ENCODE results near the gene NDUFB11. TPM values are rescaled to one million over a fixed set of nuclear protein-coding genes. Genes with fewer than 3 reads are reported as not detected.

The NDUFB11 gene
- total RNA-seq, 1 donor from 2014 or later, result 53.1 TPM

- Mint-ChIP-seq H3K27me3 (ENCODE audit: insufficient read depth, low read depth) (peaks cover 2% of the 10 kb centered on the region), H3K9me3 (peaks cover 4% of the 10 kb centered on the region), H3K27ac (no peak overlapping the region), H3K4me1 (peaks cover 9% of the 10 kb centered on the region), H3K4me3 (no peak overlapping the region), H3K36me3 (no peaks in the 10 kb centered on the region)
- no peak overlapping the region for H3K4me2 ChIP-seq
- H4K20me1 ChIP-seq (ENCODE audit: low read depth), result no peaks in the 10 kb centered on the region
- no peak for TF ChIP-seq EZH2phosphoT487 (IDR thresholded peaks at IDR 0.05)
- no peak for TF ChIP-seq EZH2 (IDR thresholded peaks at IDR 0.05)
- peak; percentile 60 for TF ChIP-seq CTCF (IDR thresholded peaks at IDR 0.05)
- no peaks in the 10 kb centered on the region for H3K9me3 ChIP-seq (ENCODE audit: low read depth)
- H3K79me2 ChIP-seq (ENCODE audit: low read depth), result no peaks in the 10 kb centered on the region
- H3K36me3 ChIP-seq, result no peaks in the 10 kb centered on the region
- H3K27me3 ChIP-seq, result no peaks in the 10 kb centered on the region
- no peak overlapping the region for H3K4me3 ChIP-seq
- peak; percentile 29 for DNase-seq (ENCODE audit: low spot score)
- H3K27ac ChIP-seq, result no peak overlapping the region
- no peak overlapping the region for H3K9ac ChIP-seq
- no peak overlapping the region for H2AFZ ChIP-seq (replicated peaks)
- peaks cover 8% of the 10 kb centered on the region for H3K4me1 ChIP-seq
- H3F3A ChIP-seq (ENCODE audit: low read depth), result peaks cover 24% of the 10 kb centered on the region
Observed at GRCh38 chrX:47093248-47093647, 51.3 kb downstream of the NDUFB11 start.

Small RNAs within 50 kb of the gene (small RNA-seq; reads per million reads assigned to genes)
- 0.25 reads per million, percentile 14 among the genes with 10 or more reads in this experiment for gene RNU12-2P

Other genes starting within 250 kb of the NDUFB11 start
- gene JADE3, start 232.3 kb downstream of the NDUFB11 start, total RNA-seq (ENCODE audit: low replicate concordance), result 22.0 and 28.1 TPM in 2 replicates
- 0.62 and 0.92 TPM in 2 replicates for gene RGN, start 66.3 kb downstream of the NDUFB11 start, total RNA-seq (ENCODE audit: low replicate concordance)
- 26.5 and 65.9 TPM in 2 replicates for gene RBM10, start 519 bp upstream of the NDUFB11 start, total RNA-seq (ENCODE audit: low replicate concordance)
- 291 and 537 TPM in 2 replicates for gene UBA1, start 49.1 kb upstream of the NDUFB11 start, total RNA-seq (ENCODE audit: low replicate concordance)
- gene CDK16, start 74.0 kb upstream of the NDUFB11 start, total RNA-seq (ENCODE audit: low replicate concordance), result 166 and 248 TPM in 2 replicates
- 106 and 158 TPM in 2 replicates for gene USP11, start 88.3 kb upstream of the NDUFB11 start, total RNA-seq (ENCODE audit: low replicate concordance)
- gene ZNF157, start 225.9 kb upstream of the NDUFB11 start, total RNA-seq (ENCODE audit: low replicate concordance), result 0.47 and 1.4 TPM in 2 replicates